ENCODE data around the gene ISM1. TPM values are rescaled to one million over a fixed set of nuclear protein-coding genes. Genes with fewer than 3 reads are reported as not detected.
A peak's percentile ranks its signal among the peaks of the same experiment; 100 is the strongest.

Gene ISM1
- total RNA-seq, 4 donors from 2014 or later, result 0.49 to 6.2 (median 2.3) TPM; not detected in 1

GRCh38 chr20:13221673-13222318 is 722 bp downstream of the ISM1 start:
- TF ChIP-seq POLR2A (IDR thresholded peaks at IDR 0.05) (no peak), CTCF (IDR thresholded peaks at IDR 0.05) (peak in 1 of 4 experiments; percentile 17)
- no peaks in the 10 kb centered on the region for H3K9me3 ChIP-seq
- H3K4me1 ChIP-seq, result peaks cover 0 to 6% of the 10 kb centered on the region in 2 donors
- H3K36me3 ChIP-seq, result no peaks in the 10 kb centered on the region
- H3K27me3 ChIP-seq, result no peaks in the 10 kb centered on the region
- H3K27ac ChIP-seq, result peak overlapping the region in 1 of 2 donors; percentile 6
- H3K4me3 ChIP-seq, result peak overlapping the region; percentile 37 to 46
- DNase-seq, result peak in 1 of 2 donors; percentile 31
- intact Hi-C loops (cut with DNase I; ENCODE audit: low total_unique reads), result no loop called here

GRCh38 chr20:13222319-13222716 is 1.2 kb downstream of the ISM1 start:
- H3K36me3 ChIP-seq, result no peaks in the 10 kb centered on the region
- no peak for DNase-seq
- H3K27ac ChIP-seq, result no peak overlapping the region
- no peaks in the 10 kb centered on the region for H3K9me3 ChIP-seq
- TF ChIP-seq POLR2A (IDR thresholded peaks at IDR 0.05), result no peak
- TF ChIP-seq CTCF (IDR thresholded peaks at IDR 0.05), result no peak
- no peak overlapping the region for H3K4me3 ChIP-seq
- peaks cover 0 to 6% of the 10 kb centered on the region in 2 donors for H3K4me1 ChIP-seq
- intact Hi-C loops (cut with DNase I; ENCODE audit: low total_unique reads), result no loop called here
- no peaks in the 10 kb centered on the region for H3K27me3 ChIP-seq

GRCh38 chr20:13223736-13224520 is 2.9 kb downstream of the ISM1 start:
- H3K4me1 ChIP-seq, result peaks cover 0 to 6% of the 10 kb centered on the region in 2 donors
- H3K4me3 ChIP-seq, result no peak overlapping the region
- no peaks in the 10 kb centered on the region for H3K36me3 ChIP-seq
- TF ChIP-seq POLR2A (IDR thresholded peaks at IDR 0.05), result no peak
- H3K27me3 ChIP-seq, result no peaks in the 10 kb centered on the region
- no peaks in the 10 kb centered on the region for H3K9me3 ChIP-seq
- intact Hi-C loops (cut with DNase I; ENCODE audit: low total_unique reads), result no loop called here
- no peak for DNase-seq
- no peak overlapping the region for H3K27ac ChIP-seq

GRCh38 chr20:13226367-13226766 is 5.3 kb downstream of the ISM1 start:
- H3K36me3 ChIP-seq, result no peaks in the 10 kb centered on the region
- DNase-seq, result no peak
- no peak for TF ChIP-seq CTCF (IDR thresholded peaks at IDR 0.05)
- no peak for TF ChIP-seq POLR2A (IDR thresholded peaks at IDR 0.05)

GRCh38 chr20:13228771-13229170 is 7.7 kb downstream of the ISM1 start:
- Histone ChIP-seq H3K27me3 (no peaks in the 10 kb centered on the region), H3K9me3 (no peaks in the 10 kb centered on the region), H3K4me3 (no peak overlapping the region), H3K36me3 (no peaks in the 10 kb centered on the region), H3K27ac (no peak overlapping the region), H3K4me1 (no peaks in the 10 kb centered on the region)
- intact Hi-C loops (cut with DNase I; ENCODE audit: low total_unique reads), result no loop called here
- TF ChIP-seq CTCF (IDR thresholded peaks at IDR 0.05), result no peak
- TF ChIP-seq POLR2A (IDR thresholded peaks at IDR 0.05), result no peak
- DNase-seq, result no peak

More at GRCh38 chr20:13226367-13226766, 5.3 kb downstream of the ISM1 start:
- Histone ChIP-seq H3K27ac (no peak overlapping the region), H3K27me3 (no peaks in the 10 kb centered on the region), H3K9me3 (no peaks in the 10 kb centered on the region), H3K4me1 (peaks cover 0 to 6% of the 10 kb centered on the region in 2 donors), H3K4me3 (no peak overlapping the region)
- intact Hi-C loops (cut with DNase I; ENCODE audit: low total_unique reads), result no loop called here
